Measurements from ENCODE around the gene SCFD2. TPM values are rescaled to one million over a fixed set of nuclear protein-coding genes. Genes with fewer than 3 reads are reported as not detected.

Gene SCFD2
- total and polyA plus RNA-seq, 2 of the 8 experiments (the other 6 are each of a cell fraction or from before 2014, with no cell fraction given) = 6.2 to 10.2 TPM

DNA sequence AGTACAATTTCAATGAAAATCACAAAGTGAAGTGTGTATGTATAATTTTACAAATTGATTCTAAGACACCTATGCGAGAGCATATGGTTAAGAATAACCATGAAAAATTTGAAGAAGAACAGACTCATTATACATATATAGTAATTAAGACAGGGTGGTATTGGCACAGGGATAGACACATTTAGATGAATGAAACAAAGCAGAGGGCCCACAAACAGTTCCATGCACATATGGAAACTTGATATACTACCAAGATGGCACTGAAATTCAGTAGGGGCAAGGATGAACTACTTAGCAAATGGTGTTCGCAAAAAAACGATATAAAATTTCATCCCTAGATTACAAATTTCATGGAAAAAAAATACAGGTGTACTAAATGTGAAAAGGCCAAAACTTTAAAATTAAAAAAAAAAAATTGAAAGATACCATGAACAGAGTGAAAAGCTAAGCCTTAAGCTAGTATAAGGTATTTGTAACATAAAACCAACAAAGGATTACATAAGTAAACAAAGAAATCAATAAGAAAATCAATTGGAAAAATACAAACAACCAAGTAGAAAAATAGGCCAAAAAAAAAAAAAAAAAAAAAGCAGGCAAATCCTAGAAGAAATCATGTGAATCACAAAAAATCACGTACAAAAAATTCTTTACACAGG is 418.3 kb downstream of the SCFD2 start (continued):
- TF ChIP-seq BRCA1 (IDR thresholded peaks at IDR 0.05; ENCODE audit: low read depth, low read length) (no peak), KDM1A (IDR thresholded peaks at IDR 0.05; ENCODE audit: borderline replicate concordance, low read length) (no peak), CREB1 (IDR thresholded peaks at IDR 0.05) (no peak)

All from H1 (cell line).